ENCODE results near the gene TRABD2B. TPM values are rescaled to one million over a fixed set of nuclear protein-coding genes. Genes with fewer than 3 reads are reported as not detected.

Gene TRABD2B
- total and polyA plus RNA-seq, 2 of the 13 experiments (the other 11 are each of a cell fraction or from before 2014, with no cell fraction given): 0.04 TPM; not detected in 1

DNA sequence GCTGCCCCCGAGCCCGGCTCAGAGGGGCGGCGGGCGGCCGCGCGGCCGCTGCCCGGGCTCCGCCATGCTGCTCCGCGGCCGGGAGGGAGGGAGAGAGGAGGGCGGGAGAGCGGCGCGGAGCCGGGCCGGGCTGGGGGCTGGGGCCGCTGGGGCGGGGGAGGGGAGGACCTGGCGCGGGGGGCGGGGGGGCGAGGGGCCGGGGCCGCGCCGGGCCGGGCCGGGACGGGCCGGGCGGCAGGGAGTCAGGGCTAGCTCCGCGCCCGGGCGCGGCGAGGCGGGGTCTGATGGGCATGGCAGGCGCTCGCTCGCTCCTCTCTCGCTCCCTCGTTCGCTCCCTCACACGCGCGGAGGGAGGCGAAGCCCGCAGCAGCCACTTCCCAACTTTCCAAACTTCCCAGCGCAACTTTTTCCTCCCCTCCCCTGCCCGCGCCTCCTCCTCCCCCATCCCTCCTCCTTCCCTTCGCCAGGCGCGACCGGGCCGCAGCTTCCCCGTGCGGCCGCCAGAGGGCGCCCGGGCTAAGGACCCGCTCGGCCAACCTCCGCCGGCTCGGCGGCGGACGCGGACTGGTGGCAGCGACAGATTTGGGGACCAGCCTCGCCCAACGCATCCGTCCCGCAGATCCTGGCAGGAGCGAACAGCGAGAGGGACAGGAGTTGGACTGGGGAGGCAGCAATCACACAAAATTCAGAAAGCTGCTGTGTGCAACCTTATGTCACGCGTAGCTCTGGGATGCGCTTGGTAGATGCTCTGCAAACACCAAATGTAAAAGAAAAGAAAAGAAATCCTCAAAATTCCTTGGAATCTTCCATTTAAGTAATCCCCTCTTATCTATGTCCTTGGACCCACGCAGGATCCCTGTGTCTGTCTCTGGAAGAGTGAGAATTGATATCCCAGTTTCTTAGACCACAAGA is at the start of gene TRABD2B (continued):
- TF ChIP-seq HNRNPK (IDR thresholded peaks at IDR 0.05; ENCODE audit: low read depth, low read length, poor library complexity, severe bottlenecking) (peak; percentile 98), ELF3 (CRISPR knock-in tag; IDR thresholded peaks at IDR 0.05) (no peak), ZNF660 (CRISPR knock-in tag; IDR thresholded peaks at IDR 0.05; ENCODE audit: borderline replicate concordance, low read depth) (no peak), HMGXB4 (CRISPR knock-in tag; IDR thresholded peaks at IDR 0.05; ENCODE audit: borderline replicate concordance in 1 of 2, low read depth in 1 of 2) (0 out of 4 replicates have a peak, but pooled peaks have one; percentile 29 to 45), XRCC5 (optimal IDR thresholded peaks at IDR 0.05; ENCODE audit: low read length) (peak; percentile 93), ZNF280B (CRISPR knock-in tag; IDR thresholded peaks at IDR 0.05; ENCODE audit: borderline replicate concordance) (0 out of 2 replicates have a peak, but pooled peaks have one; percentile 58), GABPB1 (CRISPR knock-in tag; IDR thresholded peaks at IDR 0.05) (peak; percentile 57; the same call in 1 of the 2 replicates), ZNF7 (CRISPR knock-in tag; IDR thresholded peaks at IDR 0.05) (no peak), ZNF292 (CRISPR knock-in tag; IDR thresholded peaks at IDR 0.05; ENCODE audit: borderline replicate concordance, low read depth) (no peak), ZNF800 (CRISPR knock-in tag; IDR thresholded peaks at IDR 0.05) (0 out of 2 replicates have a peak, but pooled peaks have one; percentile 32), ZFX (CRISPR knock-in tag; IDR thresholded peaks at IDR 0.05; ENCODE audit: low read depth) (0 out of 2 replicates have a peak, but pooled peaks have one; percentile 15), YY1 (IDR thresholded peaks at IDR 0.05; ENCODE audit: insufficient read depth, insufficient replicate concordance, low read depth, low read length) (peak; percentile 64), ZNF232 (CRISPR knock-in tag; IDR thresholded peaks at IDR 0.05; ENCODE audit: borderline replicate concordance) (0 out of 2 replicates have a peak, but pooled peaks have one; percentile 24), SNAI1 (CRISPR knock-in tag; IDR thresholded peaks at IDR 0.05; ENCODE audit: borderline replicate concordance) (no peak)
- TF ChIP-seq, protein P1, sequence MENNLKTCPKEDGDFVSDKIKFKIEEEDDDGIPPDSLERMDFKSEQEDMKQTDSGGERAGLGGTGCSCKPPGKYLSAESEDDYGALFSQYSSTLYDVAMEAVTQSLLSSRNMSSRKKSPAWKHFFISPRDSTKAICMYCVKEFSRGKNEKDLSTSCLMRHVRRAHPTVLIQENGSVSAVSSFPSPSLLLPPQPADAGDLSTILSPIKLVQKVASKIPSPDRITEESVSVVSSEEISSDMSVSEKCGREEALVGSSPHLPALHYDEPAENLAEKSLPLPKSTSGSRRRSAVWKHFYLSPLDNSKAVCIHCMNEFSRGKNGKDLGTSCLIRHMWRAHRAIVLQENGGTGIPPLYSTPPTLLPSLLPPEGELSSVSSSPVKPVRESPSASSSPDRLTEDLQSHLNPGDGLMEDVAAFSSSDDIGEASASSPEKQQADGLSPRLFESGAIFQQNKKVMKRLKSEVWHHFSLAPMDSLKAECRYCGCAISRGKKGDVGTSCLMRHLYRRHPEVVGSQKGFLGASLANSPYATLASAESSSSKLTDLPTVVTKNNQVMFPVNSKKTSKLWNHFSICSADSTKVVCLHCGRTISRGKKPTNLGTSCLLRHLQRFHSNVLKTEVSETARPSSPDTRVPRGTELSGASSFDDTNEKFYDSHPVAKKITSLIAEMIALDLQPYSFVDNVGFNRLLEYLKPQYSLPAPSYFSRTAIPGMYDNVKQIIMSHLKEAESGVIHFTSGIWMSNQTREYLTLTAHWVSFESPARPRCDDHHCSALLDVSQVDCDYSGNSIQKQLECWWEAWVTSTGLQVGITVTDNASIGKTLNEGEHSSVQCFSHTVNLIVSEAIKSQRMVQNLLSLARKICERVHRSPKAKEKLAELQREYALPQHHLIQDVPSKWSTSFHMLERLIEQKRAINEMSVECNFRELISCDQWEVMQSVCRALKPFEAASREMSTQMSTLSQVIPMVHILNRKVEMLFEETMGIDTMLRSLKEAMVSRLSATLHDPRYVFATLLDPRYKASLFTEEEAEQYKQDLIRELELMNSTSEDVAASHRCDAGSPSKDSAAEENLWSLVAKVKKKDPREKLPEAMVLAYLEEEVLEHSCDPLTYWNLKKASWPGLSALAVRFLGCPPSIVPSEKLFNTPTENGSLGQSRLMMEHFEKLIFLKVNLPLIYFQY (CRISPR knock-in tag; IDR thresholded peaks at IDR 0.05; ENCODE audit: borderline replicate concordance): peak; percentile 40; the same call in 1 of the 2 replicates
